Activated CD8-positive, alpha-beta T cell treated with anti-CD3 and anti-CD28 coated beads for 36 hours (primary cell): ENCODE results near the gene KLHL25. TPM values are rescaled to one million over a fixed set of nuclear protein-coding genes. Genes with fewer than 3 reads are reported as not detected.

Source experiments
- ATAC-seq: fragments of 200-7000 bp; cut with Tn5 transposase; one replicate; pipeline ENCODE4 v1.10.0; 2021; ENCODE audit warnings: mild to moderate bottlenecking, moderate library complexity
- CTCF ChIA-PET: fragments of 350-600 bp; sonication (Branson Sonifier 250); formaldehyde crosslinking; loops from one replicate; lab custom pipeline; 2021; ENCODE audit warnings: antibody characterized with exemption; lab: Charles Lee
- POLR2A ChIA-PET: fragments of 350-600 bp; sonication (Branson Sonifier 250); formaldehyde crosslinking; loops from one replicate; lab custom pipeline; 2021; ENCODE audit warnings: antibody characterized with exemption; lab: Charles Lee
- DNase-seq: peaks from one replicate; pipeline ENCODE4 v3.0.0-alpha.2; 2020
- H3K27ac Mint-ChIP-seq: one replicate; pipeline ENCODE4 v1.8.0; 2021; ENCODE audit warnings: mild to moderate bottlenecking, mixed read lengths
- H3K27me3 Mint-ChIP-seq: one replicate; pipeline ENCODE4 v1.8.0; 2021; ENCODE audit warnings: mixed read lengths
- H3K36me3 Mint-ChIP-seq: one replicate; pipeline ENCODE4 v1.8.0; 2021; ENCODE audit warnings: low read depth, mixed read lengths
- H3K4me1 Mint-ChIP-seq: one replicate; pipeline ENCODE4 v1.8.0; 2021; ENCODE audit warnings: low read depth, mixed read lengths
- H3K4me3 Mint-ChIP-seq: one replicate; pipeline ENCODE4 v1.8.0; 2021; ENCODE audit warnings: mild to moderate bottlenecking, moderate library complexity, mixed read lengths
- H3K9me3 Mint-ChIP-seq: one replicate; pipeline ENCODE4 v1.8.0; 2021; ENCODE audit warnings: mixed read lengths
- CTCF ChIP-seq: fragments of 200-600 bp; IDR thresholded peaks from one replicate; pipeline ENCODE4 v1.8.0; 2022; ENCODE audit warnings: antibody characterized with exemption, mild to moderate bottlenecking
- intact Hi-C: fragments of 100-400 bp; cut with micrococcal nuclease; formaldehyde crosslinking; loops from one replicate; pipeline ENCODE4 v1.10.0; 2022
- total RNA-seq, 2 experiments: library from RNA; stranded (reverse); gene quantifications; one replicate each; pipeline ENCODE4 v1.2.3, GENCODE V29; 2021

Gene KLHL25
- total RNA-seq, 2 experiments from 2014 or later: 2.9 to 3.3 TPM

GRCh38 chr15:85753261-85753660 is 41.5 kb downstream of the KLHL25 start:
- H3K9me3 Mint-ChIP-seq: no peaks in the 10 kb centered on the region
- no peak overlapping the region for H3K4me3 Mint-ChIP-seq
- H3K36me3 Mint-ChIP-seq: no peaks in the 10 kb centered on the region
- no peak for TF ChIP-seq CTCF
- H3K27ac Mint-ChIP-seq: no peak overlapping the region
- H3K27me3 Mint-ChIP-seq: no peaks in the 10 kb centered on the region
- ChIA-PET POLR2A (no interaction called here), CTCF (interaction anchor here (1.3 kb wide), 1 partner anchor 88 kb away, joined by 4 read pairs; no protein-coding TSS in a partner anchor)
- ATAC-seq (no peak), DNase-seq (no peak)
- intact Hi-C loops: no loop called here
- H3K4me1 Mint-ChIP-seq: peaks cover 30% of the 10 kb centered on the region

GRCh38 chr15:85752491-85752961 is 42.2 kb downstream of the KLHL25 start:
- ATAC-seq (no peak), DNase-seq (no peak)
- intact Hi-C loops: no loop called here
- TF ChIP-seq CTCF: no peak
- H3K9me3 Mint-ChIP-seq: no peaks in the 10 kb centered on the region
- peaks cover 30% of the 10 kb centered on the region for H3K4me1 Mint-ChIP-seq
- no peaks in the 10 kb centered on the region for H3K36me3 Mint-ChIP-seq
- ChIA-PET POLR2A (no interaction called here), CTCF (interaction anchor here (1.3 kb wide), 1 partner anchor 89 kb away, joined by 4 read pairs; no protein-coding TSS in a partner anchor)
- H3K4me3 Mint-ChIP-seq: no peak overlapping the region
- no peak overlapping the region for H3K27ac Mint-ChIP-seq
- no peaks in the 10 kb centered on the region for H3K27me3 Mint-ChIP-seq

GRCh38 chr15:85752124-85752475 is 42.6 kb downstream of the KLHL25 start:
- no peaks in the 10 kb centered on the region for H3K27me3 Mint-ChIP-seq
- CTCF ChIA-PET: interaction anchor here (1.3 kb wide), 1 partner anchor 89 kb away, joined by 4 read pairs; no protein-coding TSS in a partner anchor
- H3K27ac Mint-ChIP-seq: no peak overlapping the region
- TF ChIP-seq CTCF: no peak
- no peak overlapping the region for H3K4me3 Mint-ChIP-seq
- no peaks in the 10 kb centered on the region for H3K9me3 Mint-ChIP-seq
- ATAC-seq (no peak), DNase-seq (no peak)
- POLR2A ChIA-PET: no interaction called here
- intact Hi-C loops: no loop called here
- H3K36me3 Mint-ChIP-seq: peaks cover 1% of the 10 kb centered on the region
- H3K4me1 Mint-ChIP-seq: peaks cover 30% of the 10 kb centered on the region

GRCh38 chr15:85751291-85752123 is 43.2 kb downstream of the KLHL25 start:
- ATAC-seq (peak; percentile 61), DNase-seq (peak; percentile 44)
- Mint-ChIP-seq H3K27me3 (no peaks in the 10 kb centered on the region), H3K9me3 (no peaks in the 10 kb centered on the region), H3K36me3 (peaks cover 7% of the 10 kb centered on the region), H3K27ac (no peak overlapping the region), H3K4me3 (no peak overlapping the region), H3K4me1 (peaks cover 30% of the 10 kb centered on the region)
- intact Hi-C loops: no loop called here
- TF ChIP-seq CTCF: no peak
- ChIA-PET POLR2A (interaction anchor here (1.3 kb wide), 1 partner anchor 12 kb away, joined by 4 read pairs; no protein-coding TSS in a partner anchor), CTCF (no interaction called here)
